GM19328 (cell line): ENCODE data around the gene BIRC2.
"Not testable (repeated sequence)": the region's sequence is repeated elsewhere in the genome, so short reads cannot be mapped to it uniquely, and the experiment has no call there.

Experiments
- ATAC-seq: cut with Tn5 transposase; IDR thresholded peaks from one replicate; pipeline ENCODE4 v1.9.1; 2021; ENCODE audit warnings: mild to moderate bottlenecking, moderate library complexity; ENCODE audit not compliant: unreplicated experiment

Gene BIRC2

GRCh38 chr11:102346748-102347461 is at the start of gene BIRC2:
BIRC2 (plus strand) TSS chr11:102347214; CDS start chr11:102349855, 2,641 bp downstream.
- ATAC-seq, result peak; percentile 87

- ATAC-seq, result not testable (repeated sequence)
These were observed 46.2 kb upstream of the BIRC2 start for GRCh38 chr11:102300837-102301236.

- no peak for ATAC-seq
These were observed 44.8 kb upstream of the BIRC2 start for GRCh38 chr11:102302241-102302640.

- no peak for ATAC-seq
These were observed 42.3 kb upstream of the BIRC2 start for GRCh38 chr11:102304686-102305085.

GRCh38 chr11:102305352-102306047 is 41.5 kb upstream of the BIRC2 start:
- no peak for ATAC-seq

- ATAC-seq, result no peak
These were observed 40.9 kb upstream of the BIRC2 start for GRCh38 chr11:102306048-102306597.

GRCh38 chr11:102306817-102307726 is 39.9 kb upstream of the BIRC2 start:
- no peak for ATAC-seq

- no peak for ATAC-seq
These were observed 39.3 kb upstream of the BIRC2 start for GRCh38 chr11:102307727-102308038.

GRCh38 chr11:102309621-102310541 is 37.1 kb upstream of the BIRC2 start:
- ATAC-seq, result no peak

GRCh38 chr11:102312667-102313066 is 34.3 kb upstream of the BIRC2 start:
- ATAC-seq, result no peak

GRCh38 chr11:102313238-102313940 is 33.6 kb upstream of the BIRC2 start:
- ATAC-seq, result no peak

GRCh38 chr11:102314784-102315183 is 32.2 kb upstream of the BIRC2 start:
- ATAC-seq, result no peak

GRCh38 chr11:102316346-102316904 is 30.6 kb upstream of the BIRC2 start:
- ATAC-seq, result no peak

- peak; percentile 76 for ATAC-seq
These were observed 29.8 kb upstream of the BIRC2 start, which contains the start of gene BIRC3 for GRCh38 chr11:102317099-102317767. BIRC3 (plus strand) TSS chr11:102317484; CDS start chr11:102324510, 7,026 bp downstream.

GRCh38 chr11:102317768-102318103 is 29.3 kb upstream of the BIRC2 start:
- no peak for ATAC-seq

- ATAC-seq, result peak; percentile 16
These were observed 28.5 kb upstream of the BIRC2 start for GRCh38 chr11:102318469-102318868.

- no peak for ATAC-seq
These were observed 27.5 kb upstream of the BIRC2 start for GRCh38 chr11:102319544-102319943.

GRCh38 chr11:102320188-102320587 is 26.8 kb upstream of the BIRC2 start:
- ATAC-seq, result no peak

- ATAC-seq, result no peak
These were observed 26.3 kb upstream of the BIRC2 start for GRCh38 chr11:102320679-102321078.
